SH-SY5Y (cell line): ENCODE measurements around the gene SYNJ2.

ENCODE experiments used
- GATA2 ChIP-seq: IDR thresholded peaks from 2 replicates; pipeline ENCODE4 v1.6.1; 2011; ENCODE audit warnings: mild to moderate bottlenecking, low read depth, low read length
- GATA3 ChIP-seq: IDR thresholded peaks from 2 replicates; pipeline ENCODE4 v1.6.1; 2011; ENCODE audit warnings: low read depth, mild to moderate bottlenecking, low read length, moderate library complexity

- TF ChIP-seq GATA3 (no peak), GATA2 (no peak)
Measured at GRCh38 chr6:157974341-157974894, 7.2 kb upstream of the SYNJ2 start.
